ENCODE measurements around the gene CLIC4.

CLIC4 gene

DNA sequence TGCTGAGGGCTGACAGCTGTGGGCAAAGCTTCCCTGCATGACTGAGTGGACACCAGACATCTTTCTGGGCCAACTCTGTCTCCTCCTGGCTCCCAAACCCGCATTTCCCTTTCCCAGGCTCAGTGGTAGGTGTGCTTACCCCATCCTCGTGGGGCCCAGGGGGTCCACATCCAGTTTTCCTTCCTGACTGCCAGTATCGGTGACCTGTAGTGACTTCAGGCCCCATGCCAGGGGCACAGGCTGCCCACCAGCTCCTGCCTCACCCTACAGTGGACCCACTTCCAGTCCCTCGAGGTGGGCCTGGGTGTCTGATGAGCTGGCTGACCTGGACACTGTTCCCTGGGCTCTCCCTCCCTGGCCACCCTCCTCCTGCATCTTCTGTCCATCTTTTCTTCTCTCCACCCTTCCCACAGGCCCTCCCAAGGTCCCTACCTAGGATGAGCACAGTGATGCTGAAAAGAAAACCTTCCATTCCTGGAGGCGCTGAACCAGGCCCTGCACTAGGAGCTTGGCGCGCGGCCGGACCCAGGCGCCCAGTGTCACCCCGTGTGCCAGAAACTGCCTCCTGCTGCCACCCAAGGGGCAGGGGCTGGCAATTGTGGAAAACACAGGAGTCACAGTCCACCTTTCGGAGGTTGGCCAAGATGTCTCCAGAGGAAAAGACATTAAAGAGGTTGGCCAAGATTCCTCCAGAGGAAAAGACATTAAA, 117.7 kb downstream of the CLIC4 start:
- DNase-seq, result no peak

DNA sequence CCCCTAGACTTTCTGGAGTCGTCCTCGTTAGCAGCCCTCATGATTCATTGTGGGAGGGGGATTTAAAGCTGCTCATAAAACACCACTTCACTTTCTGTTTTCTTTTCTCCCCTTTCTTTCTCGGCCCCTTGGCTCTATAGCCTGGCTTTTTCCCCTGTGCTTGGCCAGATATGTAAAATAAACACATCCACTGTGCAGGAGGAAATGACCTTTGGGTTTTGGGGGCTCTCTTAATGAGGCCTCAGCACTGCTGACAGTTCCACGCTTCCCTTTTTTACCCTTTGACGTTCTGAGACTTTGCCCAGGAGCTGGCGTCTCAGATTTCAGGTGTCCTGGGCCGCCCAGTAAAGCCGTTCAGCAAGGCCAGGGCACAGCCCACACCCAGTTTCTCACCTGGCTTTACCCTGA, 119.1 kb downstream of the CLIC4 start:
- DNase-seq, result no peak

DNA sequence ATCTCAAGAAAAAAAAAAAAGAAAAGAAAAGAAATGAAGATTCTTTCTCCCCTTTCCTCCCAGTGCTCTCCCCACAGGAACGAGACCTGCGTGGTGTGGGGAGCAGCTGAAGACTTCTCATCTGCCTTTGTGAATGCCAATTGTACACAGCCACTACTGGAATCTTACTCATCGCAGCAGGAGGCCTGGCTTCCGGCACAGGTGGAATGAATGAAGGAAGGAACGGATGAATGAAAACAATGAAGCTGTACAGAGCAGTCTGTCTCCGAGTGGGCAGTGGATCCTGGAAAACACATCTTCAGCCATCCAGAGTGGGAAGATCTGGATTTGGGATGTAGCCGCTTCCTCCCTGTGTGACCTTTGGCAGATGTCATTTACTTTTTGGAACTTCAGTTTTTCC, 119.9 kb downstream of the CLIC4 start:
- DNase-seq, result no peak

DNA sequence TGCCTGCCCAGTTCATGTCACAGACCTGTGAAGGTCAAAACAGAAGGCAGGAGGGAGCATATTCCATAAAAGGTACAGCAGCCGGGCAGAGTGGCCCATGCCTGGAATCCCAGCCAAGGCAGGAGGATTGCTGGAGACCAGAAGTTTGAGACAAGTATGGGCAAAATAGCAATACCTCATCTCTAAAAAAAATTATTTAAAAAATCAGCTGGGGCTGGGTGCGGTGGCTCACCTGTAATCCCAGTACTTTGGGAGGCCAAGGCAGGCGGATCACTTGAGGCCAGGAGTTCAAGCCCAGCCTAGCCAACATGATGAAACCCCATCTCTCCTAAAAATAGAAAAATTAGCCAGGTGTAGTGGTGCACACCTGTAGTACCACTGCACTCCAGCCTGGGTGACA, 120.3 kb downstream of the CLIC4 start:
- DNase-seq, result no peak

DNA sequence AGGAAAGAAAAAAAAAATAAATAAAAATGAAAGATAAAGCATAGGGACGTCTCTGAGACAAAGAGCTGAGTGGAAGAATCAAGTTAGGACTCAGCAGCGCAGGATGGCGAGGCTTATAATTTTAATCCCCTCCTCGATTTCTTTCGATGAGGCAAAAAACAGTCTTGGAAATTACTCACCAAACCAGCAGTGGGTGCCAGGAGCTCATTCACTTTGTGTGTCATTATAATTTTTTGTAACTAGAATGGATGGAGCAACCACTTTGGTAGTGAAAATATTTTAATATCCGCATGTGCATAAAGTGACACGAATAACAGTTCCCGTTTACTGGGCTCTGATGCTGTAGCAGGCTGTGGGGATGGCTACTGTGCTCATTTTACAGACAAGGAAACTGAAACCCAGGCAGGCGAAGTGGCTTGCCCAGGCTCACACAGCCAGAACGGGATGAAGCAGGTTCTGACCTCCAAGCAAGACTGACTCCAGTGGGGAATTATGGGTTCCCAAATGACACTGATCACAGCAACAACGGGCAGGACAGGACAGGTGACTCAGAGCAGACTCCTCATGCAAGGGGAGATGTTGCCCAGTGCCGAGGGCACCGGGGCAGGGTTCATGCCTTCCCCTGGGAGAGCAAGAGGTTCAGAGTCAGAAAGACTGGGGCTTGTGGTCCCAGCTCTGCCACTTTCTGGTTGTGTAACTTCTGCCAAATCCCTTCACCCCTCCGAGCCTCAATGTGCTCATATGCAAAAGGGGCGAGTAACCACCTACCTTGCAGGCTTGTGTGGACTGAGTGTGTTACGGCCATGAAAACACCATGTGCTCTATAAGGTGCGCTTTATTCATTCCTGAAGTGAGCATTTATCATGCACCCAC, 121.2 kb downstream of the CLIC4 start:
- no peak for DNase-seq

DNA sequence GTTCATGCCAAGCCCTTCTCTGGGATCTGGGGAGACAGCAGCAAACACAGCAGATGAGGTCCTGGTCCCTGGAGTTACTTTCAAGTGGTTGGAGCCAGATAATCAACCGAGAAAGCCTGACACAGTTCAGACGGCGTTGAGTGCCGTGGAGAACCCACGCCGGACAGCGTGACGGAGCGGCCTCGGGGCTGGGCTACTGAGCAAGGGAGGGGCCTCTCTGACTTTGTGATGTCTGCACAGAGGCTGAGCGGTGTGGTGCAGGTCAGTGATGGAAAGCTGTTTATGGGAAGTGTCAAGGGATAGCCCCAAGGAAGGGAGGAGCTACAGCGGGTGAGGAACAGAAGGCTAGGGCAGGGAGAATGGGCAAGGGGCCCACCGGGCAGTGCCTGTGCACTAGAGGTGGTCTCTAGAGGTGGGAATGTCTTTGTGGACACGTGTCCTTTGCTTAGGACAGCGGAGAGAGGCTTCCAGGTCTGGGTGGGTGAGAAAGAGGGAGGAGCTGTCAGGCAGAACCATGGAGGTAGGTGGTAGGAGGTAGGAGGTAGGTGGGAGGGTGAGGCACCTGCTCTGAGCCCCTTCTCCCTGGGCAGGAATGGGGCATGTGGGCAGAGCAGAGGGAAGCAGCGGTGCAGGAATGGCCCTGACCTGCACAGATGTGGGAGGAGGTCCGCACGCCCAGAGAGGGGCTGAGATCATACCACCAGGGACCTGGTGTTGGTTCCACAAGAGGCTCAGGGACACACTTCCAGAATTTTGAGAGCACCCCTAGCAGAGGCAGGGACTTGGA, 122.0 kb downstream of the CLIC4 start:
- no peak for DNase-seq

DNA sequence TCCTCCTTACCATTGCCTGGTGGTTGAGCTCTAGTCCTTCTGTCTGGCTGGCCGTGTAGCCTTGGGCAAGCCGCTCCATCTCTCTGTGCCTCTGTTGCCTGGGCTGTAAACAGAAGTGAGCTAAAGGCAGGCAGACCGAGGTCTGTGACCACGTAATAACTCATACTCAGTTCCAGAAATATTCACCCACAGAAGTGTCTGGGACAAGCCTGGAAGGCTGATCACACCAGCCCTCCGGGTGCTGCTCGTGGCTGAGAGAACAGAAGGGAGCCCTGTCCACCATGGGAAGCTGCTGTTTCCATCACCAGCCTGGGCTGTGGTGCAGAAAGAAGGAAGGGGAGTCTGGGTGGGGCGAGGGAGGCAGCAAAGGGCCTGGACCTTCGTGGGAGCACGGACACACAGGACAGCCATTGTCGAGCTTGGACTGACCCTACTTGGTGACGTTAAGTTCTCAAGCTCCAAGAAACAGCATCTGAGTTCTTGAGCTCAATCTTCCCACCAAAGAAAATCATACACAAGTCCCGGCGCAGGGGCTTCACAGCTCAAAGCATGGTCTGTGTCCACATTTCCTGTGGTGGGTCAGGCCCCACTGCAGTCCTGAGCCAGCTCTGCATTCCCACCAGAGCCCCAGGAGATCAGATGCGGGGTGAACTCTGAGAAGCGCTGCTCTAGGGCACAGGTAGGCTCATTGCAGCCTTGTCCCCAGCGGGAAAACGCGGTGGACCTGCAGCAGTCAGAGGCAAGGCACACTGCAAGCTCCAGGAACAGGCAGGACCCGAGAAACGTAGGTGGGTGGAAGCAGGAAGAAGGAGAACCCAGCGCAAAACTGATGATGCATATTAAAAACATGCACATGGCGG, 123.0 kb downstream of the CLIC4 start:
- DNase-seq, result no peak

DNA sequence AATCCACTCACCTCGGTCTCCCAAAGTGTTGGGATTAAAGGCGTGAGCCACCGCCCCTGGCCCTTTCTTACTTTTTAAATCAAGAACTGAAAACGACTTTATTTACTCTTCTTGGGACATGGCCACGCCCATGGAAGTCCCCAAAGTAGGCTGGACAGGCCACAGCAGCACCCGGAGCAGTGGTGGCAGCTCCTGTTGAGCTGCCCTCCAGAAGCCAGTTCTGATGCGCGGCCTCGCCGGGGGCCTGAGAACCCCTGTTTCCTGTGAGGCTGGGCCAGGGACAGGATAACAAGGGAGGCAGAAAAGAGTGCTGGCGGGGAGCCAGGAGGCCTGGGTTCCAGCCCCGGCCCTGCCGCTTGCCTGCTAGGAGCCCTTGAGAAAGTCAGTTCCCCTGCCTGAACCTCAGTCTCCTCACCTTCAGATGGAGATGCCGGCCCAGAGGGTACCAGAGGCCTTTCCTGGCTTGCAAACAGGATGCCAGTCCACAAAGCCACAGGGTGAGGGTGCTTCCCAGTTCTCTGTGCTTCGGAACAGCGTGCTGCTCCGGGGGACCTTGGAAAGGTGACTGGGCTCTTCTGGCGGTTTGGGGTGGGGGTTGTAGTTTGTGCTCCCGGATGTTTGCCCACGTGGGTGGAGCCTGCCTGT, 125.4 kb downstream of the CLIC4 start:
- no peak for DNase-seq

DNA sequence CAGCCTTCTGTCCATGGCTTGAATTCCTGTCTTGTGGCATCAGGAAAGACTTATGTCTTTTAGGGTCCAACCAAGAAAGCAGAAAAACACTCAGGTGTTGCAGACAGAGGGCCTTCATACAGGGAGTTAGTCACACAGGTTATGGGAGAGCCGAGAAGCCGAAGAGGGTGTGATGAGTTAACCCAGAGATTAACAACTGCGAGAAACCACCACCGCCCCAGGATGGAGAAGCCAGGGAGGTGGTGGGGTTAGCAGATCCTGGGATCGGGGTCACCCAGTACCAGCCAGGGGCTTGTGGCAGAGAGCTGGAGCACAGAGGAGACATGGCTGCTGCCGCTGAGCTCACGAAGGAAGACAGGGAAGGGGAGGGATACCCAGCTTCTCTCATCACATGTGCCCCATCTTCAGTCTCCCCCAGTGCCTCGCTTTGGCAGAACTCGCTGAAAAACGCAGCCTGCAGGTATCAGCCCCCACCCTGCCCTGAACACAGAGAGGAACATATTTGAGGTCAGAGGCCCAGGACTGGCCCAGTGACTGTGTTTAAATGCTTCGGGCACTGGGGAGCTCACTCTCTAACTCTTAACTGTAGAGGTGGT, 126.2 kb downstream of the CLIC4 start:
- DNase-seq, result no peak

DNA sequence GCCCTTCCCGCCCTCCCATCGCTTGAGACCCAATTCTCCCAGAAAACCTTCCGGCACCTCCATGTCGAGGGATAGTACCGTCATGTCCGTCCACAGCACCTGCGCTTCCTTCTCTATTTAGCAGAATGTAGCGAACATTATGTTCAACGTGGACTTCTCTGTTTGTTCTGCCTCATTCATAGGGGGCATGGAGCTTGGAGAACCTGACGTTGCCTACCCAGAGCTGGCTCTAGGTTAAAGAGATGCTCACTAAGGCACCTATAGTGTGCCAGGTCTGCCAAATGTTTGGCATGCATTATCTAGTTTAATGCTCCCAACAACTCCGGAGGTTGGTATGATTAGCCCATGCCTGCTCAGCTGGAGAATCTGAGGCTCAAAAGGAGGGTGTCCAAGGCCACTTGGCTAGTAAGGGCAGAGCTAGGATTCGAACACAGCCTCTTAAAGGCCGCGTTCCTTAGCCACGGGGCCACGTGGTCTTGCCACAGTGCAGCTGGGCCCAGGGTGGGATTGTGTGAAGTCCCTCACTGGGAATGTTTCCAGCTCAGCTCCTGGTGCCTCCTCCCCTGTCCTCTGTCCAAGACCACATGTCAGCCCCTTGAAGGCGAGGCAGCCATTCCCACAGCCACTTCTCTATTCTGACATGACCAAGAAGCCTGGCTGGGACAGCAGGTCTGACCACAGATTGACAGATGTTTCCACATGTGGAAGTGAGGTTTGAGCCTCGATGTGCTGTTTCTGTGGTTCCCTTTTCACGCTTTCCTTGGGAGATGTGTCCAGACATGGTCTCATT, 127.0 kb downstream of the CLIC4 start:
- no peak for DNase-seq

DNA sequence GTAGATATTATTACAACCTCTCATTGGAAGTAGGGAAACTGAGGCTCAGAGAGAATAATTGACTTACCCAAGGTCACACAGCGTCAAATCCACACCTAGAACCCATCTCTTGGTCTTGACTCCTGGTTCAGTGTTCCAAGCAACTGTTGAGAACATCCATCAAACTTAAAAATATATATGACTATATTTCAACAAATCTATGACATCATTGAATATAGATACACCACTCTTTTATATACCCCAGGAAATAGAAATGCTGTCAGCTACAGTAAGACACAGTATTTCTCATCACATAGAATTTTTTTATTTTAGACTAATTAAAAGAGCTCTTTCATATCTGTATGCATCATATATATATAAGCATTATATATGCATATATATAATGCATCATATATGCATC, 127.9 kb downstream of the CLIC4 start:
- no peak for DNase-seq

DNA sequence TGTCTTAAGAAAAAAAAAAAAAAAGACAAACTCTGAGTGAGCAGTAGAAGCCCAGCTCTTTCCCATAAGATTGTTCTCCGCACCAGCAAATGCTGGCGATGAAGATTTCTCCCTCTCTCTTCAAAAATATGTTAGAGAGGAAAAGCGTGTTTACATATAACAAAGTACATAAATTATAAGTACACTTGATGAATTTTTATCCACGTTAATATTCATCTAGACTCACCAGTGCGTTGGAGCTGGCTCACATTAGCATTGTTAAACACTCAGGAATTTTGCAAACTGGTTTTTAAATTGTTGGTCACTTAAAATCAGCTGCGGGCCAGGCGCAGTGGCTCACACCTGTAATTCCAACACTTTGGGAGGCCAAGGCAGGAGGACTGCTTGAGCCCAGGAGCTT, 128.8 kb downstream of the CLIC4 start:
- DNase-seq, result no peak

DNA sequence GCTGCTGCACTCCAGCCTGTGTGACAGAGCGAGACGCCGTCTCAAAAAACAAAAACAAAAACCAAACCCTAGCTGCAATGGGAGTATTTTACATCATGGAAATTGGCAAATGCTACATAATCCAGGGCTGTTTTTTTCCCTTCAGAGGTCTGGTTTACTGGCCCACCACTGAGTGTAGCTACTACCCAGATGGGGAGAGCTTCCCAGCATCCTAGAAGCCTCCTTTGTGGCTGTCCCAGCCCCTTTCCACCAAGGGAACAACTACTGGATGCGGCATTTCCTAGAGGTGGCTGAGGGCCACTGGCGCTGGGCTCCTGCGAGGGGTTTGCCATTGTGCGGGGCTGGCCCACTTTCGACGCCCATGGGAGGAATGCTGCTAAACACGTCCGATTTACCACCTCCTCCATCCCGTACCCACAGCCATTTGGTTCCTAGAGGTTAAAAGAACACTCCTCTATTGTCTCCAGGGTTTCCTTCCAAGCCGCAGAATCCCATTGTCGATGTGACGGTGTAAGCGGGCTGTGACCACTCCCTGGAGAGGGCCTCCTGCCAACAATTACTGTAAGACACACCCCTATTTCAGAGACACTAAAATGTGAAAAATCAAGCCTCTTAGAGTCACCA, 129.5 kb downstream of the CLIC4 start:
- DNase-seq, result no peak

DNA sequence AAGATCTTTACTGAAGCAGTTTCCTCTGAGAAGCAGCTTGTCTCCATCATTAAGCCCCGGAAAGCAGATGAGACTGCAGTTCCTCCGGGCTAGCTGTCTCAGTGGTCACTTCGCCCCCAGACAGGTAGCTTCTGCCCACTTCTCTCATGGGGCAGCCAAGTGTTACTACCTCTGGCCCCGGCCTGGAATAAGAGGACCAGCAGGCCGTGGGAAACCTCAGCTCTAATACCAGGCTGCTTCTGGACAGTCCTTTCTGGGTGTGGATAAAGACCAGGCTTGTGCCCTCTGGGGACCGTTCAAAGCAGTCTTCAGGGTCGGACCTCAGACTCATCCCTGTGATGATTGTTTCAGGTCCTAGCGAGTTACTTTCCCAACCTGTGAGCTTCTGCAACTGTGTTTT, 130.0 kb downstream of the CLIC4 start:
- DNase-seq, result no peak

DNA sequence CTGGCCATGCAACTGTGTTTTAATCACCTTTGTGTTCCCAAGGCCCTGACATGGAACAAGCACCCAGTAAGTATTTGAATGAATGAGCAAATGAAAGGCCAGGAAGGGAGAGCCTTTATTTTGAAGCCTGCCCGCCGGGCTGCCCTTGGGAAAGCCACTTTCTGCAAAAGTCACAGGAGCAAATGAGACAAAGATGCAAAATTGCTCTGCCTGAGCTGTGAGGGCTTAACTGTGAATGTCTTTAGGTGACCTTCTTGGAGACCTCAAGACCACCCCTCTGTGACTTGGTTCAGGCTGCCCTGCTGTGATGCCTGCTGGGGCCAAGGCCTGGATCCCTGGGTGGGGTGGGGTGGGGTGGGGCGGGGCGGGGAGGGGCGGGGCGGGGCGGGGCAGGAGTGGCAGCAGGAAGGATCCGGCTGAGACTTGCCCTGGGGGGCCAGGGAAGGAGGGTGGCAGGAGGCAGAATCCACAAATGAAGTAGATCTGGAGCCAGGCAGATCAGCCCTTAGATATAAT, 130.8 kb downstream of the CLIC4 start:
- no peak for DNase-seq

DNA sequence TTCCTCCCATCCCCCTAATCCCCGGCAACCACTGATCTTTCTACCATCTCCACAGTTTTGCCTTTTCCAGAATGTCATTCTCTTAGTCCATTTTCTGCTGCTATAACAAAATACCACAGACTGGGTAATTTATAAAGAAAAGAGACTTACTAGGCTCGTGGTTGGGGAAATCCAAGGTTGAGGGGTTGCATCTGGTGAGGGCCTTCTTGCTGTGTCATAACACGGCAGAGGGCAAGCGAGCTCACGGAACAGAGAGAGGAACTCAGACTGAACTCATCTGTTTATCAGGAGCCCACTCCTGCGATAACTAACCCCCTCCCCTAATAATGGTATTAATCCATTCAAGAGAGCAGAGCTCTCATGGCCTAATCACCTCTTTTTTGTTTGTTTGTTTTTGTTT, 132.8 kb downstream of the CLIC4 start:
- no peak for DNase-seq

DNA sequence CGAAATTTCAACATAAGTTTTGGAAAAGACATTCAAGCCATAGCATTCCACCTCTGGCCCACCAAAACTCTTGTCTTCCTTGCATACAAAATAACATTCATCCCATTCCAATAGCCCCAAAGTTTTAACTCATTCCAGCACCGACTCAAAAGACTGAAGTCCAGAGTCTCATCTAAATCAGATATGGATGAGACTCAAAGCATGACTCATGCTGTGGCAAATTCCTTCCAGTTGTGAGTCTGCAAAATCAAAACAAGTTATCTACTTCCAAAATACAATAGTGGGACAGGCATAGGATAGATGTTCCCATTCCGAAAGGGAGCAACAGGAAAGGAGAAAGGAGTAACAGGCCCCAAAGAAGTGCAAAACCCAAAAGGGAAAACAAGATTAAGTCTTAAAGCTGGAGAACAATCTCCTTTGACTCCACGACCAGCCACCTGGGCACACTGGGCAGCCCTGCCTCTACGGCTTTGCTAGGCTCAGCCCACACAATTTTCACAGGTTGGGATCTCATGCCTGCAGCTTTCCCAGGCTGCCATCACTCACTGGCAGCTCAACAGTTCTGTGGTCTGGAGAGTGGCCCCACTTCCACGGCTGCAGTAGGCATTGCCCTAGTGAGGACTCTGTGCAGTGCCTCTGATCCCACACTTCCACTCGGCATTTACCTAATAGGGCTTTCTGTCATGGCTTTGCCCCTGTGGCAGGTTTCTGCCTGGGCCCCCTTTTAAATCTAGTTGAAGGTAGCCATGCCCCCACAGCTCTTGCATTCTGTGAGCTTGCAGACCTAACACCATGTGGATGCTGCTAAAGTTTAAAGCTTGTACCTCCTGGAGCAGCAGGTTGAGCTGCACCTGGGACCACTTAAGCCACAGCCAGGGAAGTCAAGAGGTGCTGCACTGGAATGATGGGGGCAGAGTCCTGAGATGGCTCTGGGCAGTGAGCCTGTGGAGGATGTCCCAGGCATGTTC, 133.8 kb downstream of the CLIC4 start:
- no peak for DNase-seq

DNA sequence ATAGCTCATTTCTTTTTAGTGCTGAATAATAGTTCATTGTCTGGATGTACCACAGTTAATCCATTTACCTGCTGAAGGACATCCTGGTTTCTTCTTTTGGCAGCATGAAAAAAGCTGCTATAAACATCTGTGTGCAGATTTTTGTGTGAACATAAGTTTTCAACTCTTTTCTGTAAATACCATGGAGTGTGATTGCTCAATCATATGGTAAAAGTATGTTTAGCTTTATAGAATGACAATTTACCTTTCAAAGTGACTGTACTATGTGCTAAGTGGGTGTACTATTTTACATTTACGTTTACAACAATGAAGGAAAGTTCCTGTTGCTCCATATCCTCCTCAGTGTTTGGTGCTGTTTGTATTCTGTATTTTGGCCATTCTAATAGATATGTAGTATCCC, 135.8 kb downstream of the CLIC4 start:
- DNase-seq, result no peak

DNA sequence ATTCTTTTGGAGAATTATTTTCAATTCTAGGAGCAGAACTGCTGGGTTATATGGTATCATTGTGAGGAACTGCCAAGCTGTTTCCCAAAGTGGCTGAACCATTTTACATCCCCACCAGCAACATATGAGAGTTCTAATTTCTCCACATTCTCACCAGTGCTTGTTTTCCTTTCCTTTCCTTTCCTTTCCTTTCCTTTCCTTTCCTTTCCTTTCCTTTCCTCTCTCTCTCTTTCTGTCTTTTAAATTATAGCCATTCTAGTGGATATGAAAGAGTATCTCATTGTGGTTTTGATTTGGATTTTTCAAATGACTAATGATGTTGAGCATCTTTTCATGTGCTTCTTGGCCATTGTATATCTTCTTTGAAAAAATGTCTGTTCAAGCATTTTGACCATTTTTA, 139.5 kb downstream of the CLIC4 start:
- no peak for DNase-seq

All from activated CD4-positive, CD25-positive, alpha-beta regulatory T cell (primary cell).